GM10266 (cell line): ENCODE data around the gene NBEA.

ENCODE experiments used
- DNase-seq: peaks from one replicate; pipeline ENCODE4 v3.0.0; 2012; ENCODE audit errors: extremely low spot score
- CTCF ChIP-seq: IDR thresholded peaks from 2 replicates; pipeline ENCODE4 v1.5.1; 2012; ENCODE audit warnings: mild to moderate bottlenecking, low read depth; ENCODE audit not compliant: control insufficient read depth, insufficient read depth; ENCODE audit errors: missing control alignments

NBEA gene

DNA sequence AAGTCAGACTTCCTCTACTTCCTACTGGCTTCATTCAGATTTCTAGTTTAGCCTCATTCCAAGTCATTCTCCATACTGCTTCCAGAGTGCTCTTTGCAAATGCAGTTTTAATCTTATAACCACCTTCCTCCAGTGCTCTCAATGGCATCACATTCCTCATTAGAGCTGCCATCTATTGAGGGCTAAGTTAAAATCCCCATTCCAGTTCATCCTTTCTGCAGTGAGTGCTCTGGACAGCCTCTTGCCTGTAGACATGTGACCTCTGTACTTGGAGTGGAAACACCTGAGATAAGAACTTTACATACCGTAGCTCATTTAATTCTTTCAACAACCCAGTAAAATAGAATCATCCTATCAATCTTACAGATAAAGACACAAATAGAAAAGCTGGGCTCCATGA lies 592.3 kb downstream of the NBEA start:
- DNase-seq, result no peak
- TF ChIP-seq CTCF, result no peak

DNA sequence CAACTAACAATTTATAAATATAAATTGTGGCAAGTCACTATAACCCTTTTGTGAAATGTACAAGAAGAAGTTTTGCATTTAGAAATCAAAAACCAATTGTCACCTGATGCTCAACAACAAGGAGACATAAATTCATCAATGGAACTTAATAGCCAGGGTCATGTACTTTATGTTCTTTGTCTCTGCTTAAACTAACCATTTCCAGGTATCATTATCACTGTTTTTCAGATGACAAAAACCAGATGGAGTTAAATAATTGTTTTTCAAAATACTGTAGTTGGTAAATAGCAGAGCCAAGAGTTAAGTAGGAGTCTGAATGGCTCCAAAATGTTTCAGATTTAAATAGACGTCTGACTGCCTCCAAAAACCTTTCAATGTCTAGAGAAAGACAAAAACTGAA lies 606.7 kb downstream of the NBEA start:
- DNase-seq, result no peak
- TF ChIP-seq CTCF, result no peak

DNA sequence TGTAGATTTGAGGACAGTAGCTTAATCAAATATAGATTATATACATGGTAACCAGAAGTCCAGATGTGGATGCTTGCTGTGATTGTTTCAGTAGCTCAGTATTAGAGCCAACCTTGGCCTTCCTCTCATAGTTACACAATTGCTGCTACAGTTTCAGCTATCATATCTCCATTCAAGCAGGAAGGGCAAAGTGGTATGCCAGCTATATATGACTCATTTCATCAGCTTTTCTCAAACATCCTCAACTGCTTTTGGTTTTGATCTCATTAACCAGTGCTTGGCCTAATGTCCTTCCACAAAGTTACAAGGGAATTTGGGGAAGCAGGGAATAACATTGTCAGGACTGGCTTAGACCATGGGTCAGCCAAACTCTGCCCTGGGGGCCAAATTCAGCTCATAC lies 607.4 kb downstream of the NBEA start:
- no peak for TF ChIP-seq CTCF
- DNase-seq, result no peak

DNA sequence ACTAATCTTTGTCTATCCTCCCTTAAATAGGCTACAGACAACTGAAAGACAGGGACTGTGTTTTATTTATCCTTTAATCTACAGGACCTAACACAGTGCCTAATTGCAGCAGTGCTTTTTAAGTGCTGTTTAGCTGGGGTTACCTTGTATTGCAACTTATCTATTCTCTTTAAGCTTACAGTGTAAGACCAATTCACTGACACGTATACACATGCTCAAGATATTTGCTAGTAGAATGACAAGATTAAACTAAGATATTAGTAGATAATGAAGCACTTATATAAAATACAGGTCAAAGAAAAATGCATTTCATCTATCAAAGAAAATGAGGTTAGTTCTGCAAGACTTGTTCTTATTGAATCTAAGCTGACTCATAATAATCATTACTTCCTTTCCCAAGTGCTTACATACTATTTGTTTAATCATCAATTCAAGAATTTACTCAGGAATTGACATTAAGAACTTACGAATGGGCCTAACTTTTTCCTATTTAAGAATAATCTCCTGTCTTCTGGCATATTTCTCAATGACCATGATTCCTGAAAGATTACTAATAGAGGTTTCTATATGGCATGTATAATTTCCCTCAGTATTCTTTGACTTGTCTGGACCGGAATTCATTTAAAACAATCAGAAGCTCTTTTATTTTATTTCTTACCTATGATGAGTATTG lies 610.2 kb downstream of the NBEA start:
- TF ChIP-seq CTCF, result no peak
- DNase-seq, result no peak

DNA sequence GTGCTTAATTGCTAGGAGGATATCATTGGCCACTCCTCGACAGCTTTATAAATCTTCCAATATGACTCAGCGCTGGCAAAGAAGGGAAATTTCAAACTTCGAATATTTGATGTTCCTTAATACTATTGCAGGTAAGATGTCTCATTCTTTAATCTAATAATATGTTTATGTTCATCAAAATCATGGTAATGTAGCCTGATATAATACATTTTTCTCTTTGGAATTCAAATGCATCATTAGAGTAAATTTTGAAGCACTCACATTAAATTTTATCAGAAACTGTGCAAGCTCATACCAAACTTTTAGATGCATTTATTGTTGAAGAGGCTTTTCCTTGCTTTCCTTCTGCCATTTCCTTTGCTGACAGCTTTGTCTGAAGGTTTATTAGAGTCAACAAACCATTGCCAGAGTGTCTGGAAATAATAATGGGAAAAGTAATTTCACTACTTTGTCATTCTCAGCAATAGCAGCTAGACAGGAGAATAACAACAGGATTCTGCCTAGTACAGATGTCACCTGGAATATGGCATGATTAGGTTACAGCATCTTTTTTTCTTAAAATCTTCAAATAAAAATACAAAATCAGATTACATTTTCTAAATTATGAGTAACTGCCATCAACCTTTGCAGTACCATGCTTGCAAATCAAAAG lies 613.0 kb downstream of the NBEA start:
- TF ChIP-seq CTCF, result no peak
- no peak for DNase-seq

DNA sequence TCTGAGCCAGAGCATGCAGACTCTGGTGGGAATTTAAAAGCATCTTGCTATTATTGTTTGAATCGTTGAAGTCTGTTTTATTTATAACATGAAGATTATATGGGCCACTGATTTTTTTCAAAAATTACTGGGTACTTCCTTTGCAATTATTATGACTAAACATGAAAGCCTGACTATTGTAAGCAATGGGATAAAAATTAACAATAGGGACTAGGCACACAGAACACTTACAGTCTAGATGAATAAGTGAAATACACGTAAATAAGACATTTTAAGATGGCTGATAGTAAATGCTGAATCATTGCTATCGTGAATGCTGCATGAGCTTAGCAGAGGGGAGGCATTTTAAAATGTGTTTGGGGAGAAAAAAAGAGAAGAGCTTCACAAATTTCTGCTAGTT lies 615.4 kb downstream of the NBEA start:
- no peak for TF ChIP-seq CTCF
- DNase-seq, result no peak

DNA sequence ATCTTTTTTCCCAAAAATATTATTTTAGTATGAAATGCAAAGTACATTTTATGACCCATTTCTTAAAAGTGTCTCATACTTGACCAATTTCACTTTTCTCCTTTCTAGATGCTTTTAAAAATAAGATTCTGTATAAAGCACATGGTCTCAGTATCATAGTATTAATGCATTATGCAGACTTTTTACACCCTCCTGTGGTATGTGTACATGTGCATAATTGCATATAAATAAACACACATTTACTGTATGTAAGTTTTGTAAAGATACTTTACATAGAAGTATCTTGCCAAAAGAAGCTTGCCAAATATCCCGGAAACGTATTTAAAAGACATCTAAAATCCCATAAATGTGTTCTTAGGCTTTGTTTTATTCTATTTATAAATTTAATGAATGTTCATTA lies 619.5 kb downstream of the NBEA start:
- no peak for DNase-seq
- TF ChIP-seq CTCF, result no peak
